ENCODE measurements around the gene LHB. TPM values are rescaled to one million over a fixed set of nuclear protein-coding genes. Genes with fewer than 3 reads are reported as not detected.
"Not testable (repeated sequence)": the region's sequence is repeated elsewhere in the genome, so short reads cannot be mapped to it uniquely, and the experiment has no call there.

LHB gene
- polyA plus RNA-seq, 4 donors, result 0.12 to 40.5 (median 5.2) TPM

- Histone ChIP-seq H3K9me3 (ENCODE audit: control insufficient read depth in 2 of 2, insufficient read depth in 1 of 2, low read depth in 1 of 2, low read length in 1 of 2) (no peaks in the 10 kb centered on the region), H3K4me1 (ENCODE audit: control insufficient read depth in 3 of 3, insufficient read depth in 2 of 3, low read depth in 1 of 3, low read length in 2 of 3) (peaks cover 0 to 11% (median 4%) of the 10 kb centered on the region in 3 donors), H3K36me3 (ENCODE audit: control insufficient read depth in 3 of 3, insufficient read depth in 2 of 3, low read depth in 1 of 3, low read length in 3 of 3) (peaks cover 0 to 25% (median 5%) of the 10 kb centered on the region in 3 donors), H3K27ac (ENCODE audit: low read depth in 1 of 3, low read length in 2 of 3) (no peak overlapping the region), H3K27me3 (ENCODE audit: control insufficient read depth in 3 of 3, insufficient read depth in 3 of 3, low read length in 3 of 3) (peaks cover 0 to 39% (median 0%) of the 10 kb centered on the region in 3 donors), H3K4me3 (ENCODE audit: low read depth in 1 of 3, low read length in 3 of 3) (peak overlapping the region in 2 of 3 donors; percentile 19 to 55)
- peak; percentile 61 to 81 for DNase-seq
- FAIRE-seq, result no peak
- WGBS, 3 donors, result 5 to 17% (median 10%) methylated on average over 41 of the region's 41 CpGs
Measured at GRCh38 chr19:49019242-49019932, 2.5 kb upstream of the LHB start.

- WGBS, 3 donors, result 1 to 4% (median 3%) methylated on average over 43 to 50 of the region's 50 CpGs
- not testable (repeated sequence) for FAIRE-seq
Measured at GRCh38 chr19:49018388-49019241, 1.7 kb upstream of the LHB start.

GRCh38 chr19:49017666-49018351, 918 bp upstream of the LHB start:
- DNase-seq, result peak; percentile 77 to 80
- FAIRE-seq, result no peak
- WGBS, 3 donors, result 0 to 1% (median 0%) methylated on average over 50 to 62 of the region's 62 CpGs
- H3K27ac ChIP-seq (ENCODE audit: low read depth in 1 of 3, low read length in 2 of 3), result peak overlapping the region in 1 of 3 donors; percentile 27
- H3K4me3 ChIP-seq (ENCODE audit: low read depth in 1 of 3, low read length in 3 of 3), result peak overlapping the region; percentile 22 to 55 (median 39)
- H3K27me3 ChIP-seq (ENCODE audit: control insufficient read depth in 3 of 3, insufficient read depth in 3 of 3, low read length in 3 of 3), result peaks cover 0 to 39% (median 0%) of the 10 kb centered on the region in 3 donors
- H3K36me3 ChIP-seq (ENCODE audit: control insufficient read depth in 3 of 3, insufficient read depth in 2 of 3, low read depth in 1 of 3, low read length in 3 of 3), result peaks cover 0 to 37% (median 5%) of the 10 kb centered on the region in 3 donors
- H3K9me3 ChIP-seq (ENCODE audit: control insufficient read depth in 2 of 2, insufficient read depth in 1 of 2, low read depth in 1 of 2, low read length in 1 of 2), result no peaks in the 10 kb centered on the region
- H3K4me1 ChIP-seq (ENCODE audit: control insufficient read depth in 3 of 3, insufficient read depth in 2 of 3, low read depth in 1 of 3, low read length in 2 of 3), result peaks cover 0 to 11% (median 4%) of the 10 kb centered on the region in 3 donors

More at GRCh38 chr19:49018388-49019241, 1.7 kb upstream of the LHB start:
- not testable (repeated sequence) for H3K27ac ChIP-seq (ENCODE audit: low read depth in 1 of 3, low read length in 2 of 3); H3K9me3 ChIP-seq (ENCODE audit: control insufficient read depth in 2 of 2, insufficient read depth in 1 of 2, low read depth in 1 of 2, low read length in 1 of 2)
- peak overlapping the region in 2 of 3 donors; percentile 18 to 55 for H3K4me3 ChIP-seq (ENCODE audit: low read depth in 1 of 3, low read length in 3 of 3)
- H3K4me1 ChIP-seq (ENCODE audit: control insufficient read depth in 3 of 3, insufficient read depth in 2 of 3, low read depth in 1 of 3, low read length in 2 of 3), result peaks cover 0 to 11% (median 4%) of the 10 kb centered on the region in 3 donors
- H3K27me3 ChIP-seq (ENCODE audit: control insufficient read depth in 3 of 3, insufficient read depth in 3 of 3, low read length in 3 of 3), result peaks cover 0 to 39% (median 0%) of the 10 kb centered on the region in 3 donors
- peaks cover 0 to 33% (median 5%) of the 10 kb centered on the region in 3 donors for H3K36me3 ChIP-seq (ENCODE audit: control insufficient read depth in 3 of 3, insufficient read depth in 2 of 3, low read depth in 1 of 3, low read length in 3 of 3)
- peak; percentile 40 to 41 for DNase-seq

GRCh38 chr19:49016067-49016839, 638 bp downstream of the LHB start:
- FAIRE-seq, result no peak
- no peak overlapping the region for H3K4me3 ChIP-seq (ENCODE audit: low read depth in 1 of 3, low read length in 3 of 3)
- no peak overlapping the region for H3K27ac ChIP-seq (ENCODE audit: low read depth in 1 of 3, low read length in 2 of 3)
- 92 to 95% (median 94%) methylated on average over 21 to 26 of the region's 29 CpGs for WGBS, 3 donors
- no peaks in the 10 kb centered on the region for H3K9me3 ChIP-seq (ENCODE audit: control insufficient read depth in 2 of 2, insufficient read depth in 1 of 2, low read depth in 1 of 2, low read length in 1 of 2)
- H3K27me3 ChIP-seq (ENCODE audit: control insufficient read depth in 3 of 3, insufficient read depth in 3 of 3, low read length in 3 of 3), result peaks cover 0 to 29% (median 0%) of the 10 kb centered on the region in 3 donors
- H3K36me3 ChIP-seq (ENCODE audit: control insufficient read depth in 3 of 3, insufficient read depth in 2 of 3, low read depth in 1 of 3, low read length in 3 of 3), result peaks cover 0 to 52% (median 5%) of the 10 kb centered on the region in 3 donors
- H3K4me1 ChIP-seq (ENCODE audit: control insufficient read depth in 3 of 3, insufficient read depth in 2 of 3, low read depth in 1 of 3, low read length in 2 of 3), result peaks cover 0 to 11% (median 4%) of the 10 kb centered on the region in 3 donors
- no peak for DNase-seq

GRCh38 chr19:49014870-49015255, 2.0 kb downstream of the LHB start:
- FAIRE-seq, result no peak
- H3K27ac ChIP-seq (ENCODE audit: low read depth in 1 of 3, low read length in 2 of 3), result no peak overlapping the region
- H3K9me3 ChIP-seq (ENCODE audit: control insufficient read depth in 2 of 2, insufficient read depth in 1 of 2, low read depth in 1 of 2, low read length in 1 of 2), result no peaks in the 10 kb centered on the region
- DNase-seq, result no peak
- H3K36me3 ChIP-seq (ENCODE audit: control insufficient read depth in 3 of 3, insufficient read depth in 2 of 3, low read depth in 1 of 3, low read length in 3 of 3), result peaks cover 5 to 65% (median 7%) of the 10 kb centered on the region in 3 donors
- H3K27me3 ChIP-seq (ENCODE audit: control insufficient read depth in 3 of 3, insufficient read depth in 3 of 3, low read length in 3 of 3), result peaks cover 0 to 15% (median 0%) of the 10 kb centered on the region in 3 donors
- 93 to 94% (median 93%) methylated on average over 18 of the region's 18 CpGs for WGBS, 3 donors
- H3K4me1 ChIP-seq (ENCODE audit: control insufficient read depth in 3 of 3, insufficient read depth in 2 of 3, low read depth in 1 of 3, low read length in 2 of 3), result peaks cover 0 to 11% (median 4%) of the 10 kb centered on the region in 3 donors
- H3K4me3 ChIP-seq (ENCODE audit: low read depth in 1 of 3, low read length in 3 of 3), result no peak overlapping the region

- no peak overlapping the region for H3K4me3 ChIP-seq (ENCODE audit: low read depth in 1 of 3, low read length in 3 of 3)
- no peak overlapping the region for H3K27ac ChIP-seq (ENCODE audit: low read depth in 1 of 3, low read length in 2 of 3)
- 91 to 93% (median 91%) methylated on average over 30 to 32 of the region's 32 CpGs for WGBS, 3 donors
- H3K36me3 ChIP-seq (ENCODE audit: control insufficient read depth in 3 of 3, insufficient read depth in 2 of 3, low read depth in 1 of 3, low read length in 3 of 3), result peaks cover 5 to 71% (median 10%) of the 10 kb centered on the region in 3 donors
- H3K9me3 ChIP-seq (ENCODE audit: control insufficient read depth in 2 of 2, insufficient read depth in 1 of 2, low read depth in 1 of 2, low read length in 1 of 2), result no peaks in the 10 kb centered on the region
- H3K27me3 ChIP-seq (ENCODE audit: control insufficient read depth in 3 of 3, insufficient read depth in 3 of 3, low read length in 3 of 3), result peaks cover 0 to 10% (median 0%) of the 10 kb centered on the region in 3 donors
- H3K4me1 ChIP-seq (ENCODE audit: control insufficient read depth in 3 of 3, insufficient read depth in 2 of 3, low read depth in 1 of 3, low read length in 2 of 3), result peaks cover 0 to 11% (median 4%) of the 10 kb centered on the region in 3 donors
- no peak for FAIRE-seq
- no peak for DNase-seq
Measured at GRCh38 chr19:49014123-49014869, 2.6 kb downstream of the LHB start.

- no peaks in the 10 kb centered on the region for H3K4me1 ChIP-seq (ENCODE audit: control insufficient read depth in 3 of 3, insufficient read depth in 2 of 3, low read depth in 1 of 3, low read length in 2 of 3)
- no peak overlapping the region for H3K4me3 ChIP-seq (ENCODE audit: low read depth in 1 of 3, low read length in 3 of 3)
- 90 to 93% (median 93%) methylated on average over 15 to 17 of the region's 17 CpGs for whole genome bisulfite sequencing, 3 donors
- no peak overlapping the region for H3K27ac ChIP-seq (ENCODE audit: low read depth in 1 of 3, low read length in 2 of 3)
- DNase-seq (no peak), FAIRE-seq (no peak)
- peaks cover 5 to 79% (median 15%) of the 10 kb centered on the region in 3 donors for H3K36me3 ChIP-seq (ENCODE audit: control insufficient read depth in 3 of 3, insufficient read depth in 2 of 3, low read depth in 1 of 3, low read length in 3 of 3)
- H3K27me3 ChIP-seq (ENCODE audit: control insufficient read depth in 3 of 3, insufficient read depth in 3 of 3, low read length in 3 of 3), result no peaks in the 10 kb centered on the region
- no peaks in the 10 kb centered on the region for H3K9me3 ChIP-seq (ENCODE audit: control insufficient read depth in 2 of 2, insufficient read depth in 1 of 2, low read depth in 1 of 2, low read length in 1 of 2)
Measured at GRCh38 chr19:49011194-49011593, 5.7 kb downstream of the LHB start.
